Amniotic epithelial cell (primary cell): Measurements from ENCODE around the gene SDCCAG8.

Experiments used
- DNase-seq: peaks from one replicate; pipeline ENCODE4 v3.0.0-alpha.2; 2010; ENCODE audit warnings: low read depth

Gene SDCCAG8

DNA sequence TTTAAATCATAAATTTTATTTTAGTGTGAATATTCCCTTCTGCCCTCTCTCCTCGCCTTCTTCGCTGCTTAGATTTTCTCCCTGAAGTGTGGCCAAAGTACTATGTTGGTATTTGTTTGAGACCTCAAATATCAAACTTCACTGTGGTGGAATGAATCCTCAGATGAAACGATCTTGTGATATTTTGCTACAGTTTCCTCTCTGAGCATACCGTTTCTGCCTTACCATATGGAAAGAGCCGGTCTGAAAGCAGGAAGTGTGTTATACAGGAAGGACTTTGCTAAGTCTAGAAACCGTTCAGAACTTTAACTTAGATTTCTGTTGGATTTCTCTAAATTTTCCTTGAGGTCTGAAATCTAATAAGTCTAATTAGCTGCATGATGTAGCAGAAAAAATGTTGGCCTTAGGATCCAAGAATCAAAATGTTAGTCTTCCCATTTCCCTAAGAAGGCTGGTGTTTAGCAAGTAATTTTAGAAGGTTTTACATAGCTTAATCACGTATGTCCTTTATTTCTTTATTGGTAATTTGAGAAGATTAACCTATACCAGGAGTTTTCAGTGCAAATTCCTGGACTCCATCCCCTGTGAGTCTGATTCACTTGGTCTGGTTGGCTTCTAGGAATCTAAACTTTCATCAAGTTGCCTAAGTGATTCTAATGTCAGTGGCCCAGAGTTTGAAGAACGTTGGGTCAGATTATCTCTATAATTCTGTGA is 30.7 kb downstream of the SDCCAG8 start:
- DNase-seq = no peak

DNA sequence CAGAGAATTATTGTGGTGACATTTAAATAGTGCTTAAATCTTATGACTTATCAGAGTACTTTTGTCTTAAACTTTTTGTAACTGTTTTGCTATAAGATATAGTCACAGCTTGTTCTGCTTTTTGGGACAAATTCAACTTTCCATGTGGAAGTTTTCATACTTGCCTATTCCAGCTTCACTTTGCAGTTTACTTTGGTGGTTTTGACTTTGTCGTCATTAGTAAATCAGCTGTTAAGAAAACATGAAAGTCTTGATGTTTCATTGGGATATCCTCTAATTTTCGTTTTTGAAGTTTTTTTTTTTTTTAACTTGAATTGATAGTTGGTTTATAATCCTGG is 31.3 kb downstream of the SDCCAG8 start:
- no peak for DNase-seq

DNA sequence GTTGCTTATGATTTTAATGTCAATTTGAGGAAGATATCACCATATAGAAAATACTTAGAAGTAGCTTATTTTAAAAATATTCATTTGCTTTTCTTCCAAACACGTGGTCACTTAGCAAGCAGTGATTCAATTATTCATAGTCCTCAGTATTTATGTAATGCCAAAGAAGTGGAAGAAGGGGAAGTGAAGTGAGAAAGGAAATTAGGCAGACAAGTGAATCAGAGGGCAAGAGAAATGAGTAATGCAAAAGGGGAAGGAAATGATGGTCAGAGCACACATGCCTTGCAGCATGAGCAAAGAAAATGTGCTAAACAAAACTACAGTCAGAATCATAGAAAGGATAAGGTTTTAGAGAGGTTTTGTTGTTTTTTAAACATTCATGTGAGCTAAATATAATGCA is 31.8 kb downstream of the SDCCAG8 start:
- peak; percentile 84 for DNase-seq

DNA sequence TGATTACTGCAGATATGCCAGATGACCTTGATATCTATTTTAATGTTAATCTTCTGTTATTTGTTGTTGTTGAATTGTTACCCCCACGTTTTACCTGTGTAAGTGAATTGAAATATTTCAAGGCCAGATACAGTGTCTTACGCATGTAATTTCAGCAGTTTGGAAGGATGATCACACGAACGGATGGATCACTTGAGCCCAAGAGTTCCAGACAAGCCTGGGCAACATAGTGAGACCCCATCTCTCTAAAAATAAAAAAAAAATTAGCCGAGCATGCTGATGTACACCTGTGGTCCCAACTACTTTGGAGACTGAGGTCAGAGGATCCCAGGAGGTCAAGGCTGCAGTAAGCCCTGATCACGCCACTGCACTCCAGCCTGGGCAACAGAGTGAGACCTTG is 32.2 kb downstream of the SDCCAG8 start:
- no peak for DNase-seq

DNA sequence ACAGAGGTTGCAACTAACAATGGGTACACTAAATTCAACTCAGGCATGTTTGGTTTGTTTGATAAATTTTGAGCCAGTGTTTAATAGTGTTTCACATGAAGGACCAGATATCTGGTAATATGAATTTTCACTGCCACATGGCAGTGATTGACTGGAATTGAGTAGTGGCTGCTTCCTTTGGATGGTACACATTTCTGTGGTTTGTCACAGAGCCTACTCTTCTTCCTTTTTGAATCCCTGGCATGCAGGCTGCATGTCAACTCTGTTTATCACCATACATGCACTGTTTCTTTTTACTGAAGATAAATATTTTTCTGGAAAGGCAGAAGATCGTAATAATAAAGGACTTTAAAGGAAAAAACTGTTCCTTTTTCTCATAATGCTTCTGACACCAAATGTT is 35.5 kb downstream of the SDCCAG8 start:
- DNase-seq = no peak

DNA sequence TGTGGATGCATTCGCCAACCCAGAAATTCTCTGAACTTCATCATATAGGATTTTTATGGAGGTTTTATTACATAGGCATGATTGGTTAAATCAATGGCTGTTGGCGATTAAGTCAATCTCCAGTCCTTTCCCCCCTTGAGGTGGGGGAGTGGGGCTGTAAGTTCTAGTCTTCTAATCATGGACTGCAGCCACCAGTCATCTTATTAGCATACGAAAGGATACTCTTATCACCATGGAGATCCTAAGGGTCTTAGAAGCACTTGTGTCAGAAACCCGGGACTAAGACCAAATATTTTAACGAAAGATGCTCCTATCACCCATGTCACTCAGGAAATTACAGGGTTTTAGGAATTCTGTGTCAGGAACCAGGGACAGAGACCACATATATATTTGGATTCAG is 36.3 kb downstream of the SDCCAG8 start:
- DNase-seq = no peak

DNA sequence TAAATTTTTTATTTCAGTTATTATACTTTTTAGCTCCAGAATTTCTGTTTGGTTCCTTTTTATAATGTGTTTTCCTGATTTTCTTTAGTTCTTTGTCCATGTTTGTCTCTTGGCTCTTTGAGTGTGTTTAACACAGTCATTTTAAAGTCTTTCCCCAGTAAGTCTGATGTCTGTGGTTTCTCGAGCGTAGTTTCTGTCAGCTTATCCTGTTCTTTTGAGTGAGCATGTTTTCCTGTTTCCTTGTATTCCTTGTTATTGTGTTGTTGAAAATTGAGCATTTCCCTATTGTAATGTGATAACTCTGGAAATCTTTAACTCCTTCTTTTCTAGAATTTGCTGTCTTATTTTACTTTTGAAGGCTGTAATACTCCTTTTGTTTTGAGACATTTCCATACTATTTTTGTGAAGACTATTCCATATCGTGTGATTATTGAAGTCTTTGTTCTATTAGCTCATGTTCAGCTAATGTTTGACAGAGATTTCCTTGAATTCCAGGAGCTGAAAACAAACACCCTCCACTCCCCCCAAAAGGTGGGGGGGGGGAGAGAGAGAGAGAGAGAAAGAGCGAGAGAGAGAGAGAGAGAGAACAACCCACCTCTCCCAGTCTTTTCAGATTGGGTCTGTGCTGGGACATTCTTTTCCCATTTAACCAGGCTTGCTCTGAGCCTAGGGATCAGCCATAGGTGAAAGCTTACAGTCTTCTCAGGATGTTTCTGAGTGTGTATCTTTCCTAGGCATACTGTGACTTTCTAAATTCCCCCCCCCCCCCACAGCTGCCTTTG is 38.3 kb downstream of the SDCCAG8 start:
- peak; percentile 32 for DNase-seq

DNA sequence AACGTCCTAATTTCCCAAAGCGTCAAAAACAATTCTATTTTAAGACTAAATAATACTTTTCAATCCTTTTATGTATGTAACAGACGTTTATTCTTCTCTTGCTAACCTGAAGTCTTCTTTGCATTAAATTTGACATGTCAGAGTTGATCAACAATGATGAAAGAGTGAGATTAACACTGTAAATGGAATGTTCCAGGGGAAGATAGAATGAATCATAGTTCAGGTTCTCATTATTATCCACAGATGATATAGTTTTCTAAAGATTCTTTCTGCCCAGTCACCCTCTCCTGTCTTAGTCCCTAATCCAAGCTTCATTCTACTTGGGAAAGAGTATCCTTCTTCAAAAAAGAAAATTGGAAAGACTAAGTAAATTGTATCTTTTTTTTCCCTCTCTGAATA is 38.9 kb downstream of the SDCCAG8 start:
- DNase-seq = peak; percentile 87

DNA sequence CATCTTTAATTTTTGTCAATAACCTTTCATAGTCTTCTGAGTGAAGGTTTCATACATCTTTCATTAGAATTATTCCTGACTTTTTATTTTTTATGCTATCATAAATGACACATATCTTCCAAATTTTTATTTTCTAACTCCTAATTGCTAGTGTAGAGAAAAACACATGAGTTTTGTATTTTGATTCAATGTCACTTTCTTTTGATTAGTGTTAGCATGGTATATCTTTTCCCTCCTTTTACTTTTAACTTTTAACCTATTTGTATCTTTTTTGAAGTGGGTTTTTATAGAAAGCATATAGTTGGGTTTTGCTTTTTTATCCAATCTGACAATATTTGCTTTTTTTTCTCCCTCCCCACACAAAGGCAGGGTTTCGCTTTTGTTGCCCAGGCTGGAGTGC is 43.2 kb downstream of the SDCCAG8 start:
- no peak for DNase-seq

DNA sequence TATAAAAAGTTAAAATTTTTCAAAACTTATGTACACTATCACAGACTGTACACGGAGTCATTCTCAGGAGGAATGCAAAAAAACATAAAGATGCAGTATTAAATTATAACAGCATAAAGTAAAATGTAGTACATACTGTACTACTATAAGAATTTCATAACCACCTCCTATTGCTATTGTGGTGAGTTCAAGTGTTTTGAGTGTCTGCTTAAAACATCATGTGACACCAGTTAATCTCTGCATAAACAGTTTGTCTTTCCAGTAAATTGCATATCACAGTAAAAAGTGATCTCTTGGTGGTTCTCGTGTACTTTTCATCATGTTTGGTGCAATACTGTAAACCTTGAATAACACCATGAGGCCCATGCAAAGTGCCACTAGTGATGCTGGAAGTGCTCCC is 45.2 kb downstream of the SDCCAG8 start:
- peak; percentile 86 for DNase-seq

DNA sequence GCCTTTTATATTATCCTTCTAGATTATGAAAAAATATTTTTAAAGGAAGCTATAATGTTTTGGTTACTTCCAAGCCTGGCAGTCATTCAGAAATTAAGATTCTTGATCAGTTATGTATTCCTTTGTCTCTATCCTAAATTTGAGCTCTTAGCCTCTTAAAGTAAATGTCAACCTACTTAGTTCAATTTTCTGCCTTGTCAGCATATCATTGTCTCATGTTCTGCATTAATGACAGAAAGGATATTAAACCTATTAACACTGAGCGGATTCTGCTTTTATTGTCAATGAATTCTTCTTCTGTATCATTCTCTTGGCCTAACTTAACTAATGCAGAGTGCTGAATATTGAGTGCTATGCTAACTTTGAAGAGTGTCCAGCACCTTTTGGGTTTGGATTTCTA is 56.0 kb downstream of the SDCCAG8 start:
- no peak for DNase-seq

DNA sequence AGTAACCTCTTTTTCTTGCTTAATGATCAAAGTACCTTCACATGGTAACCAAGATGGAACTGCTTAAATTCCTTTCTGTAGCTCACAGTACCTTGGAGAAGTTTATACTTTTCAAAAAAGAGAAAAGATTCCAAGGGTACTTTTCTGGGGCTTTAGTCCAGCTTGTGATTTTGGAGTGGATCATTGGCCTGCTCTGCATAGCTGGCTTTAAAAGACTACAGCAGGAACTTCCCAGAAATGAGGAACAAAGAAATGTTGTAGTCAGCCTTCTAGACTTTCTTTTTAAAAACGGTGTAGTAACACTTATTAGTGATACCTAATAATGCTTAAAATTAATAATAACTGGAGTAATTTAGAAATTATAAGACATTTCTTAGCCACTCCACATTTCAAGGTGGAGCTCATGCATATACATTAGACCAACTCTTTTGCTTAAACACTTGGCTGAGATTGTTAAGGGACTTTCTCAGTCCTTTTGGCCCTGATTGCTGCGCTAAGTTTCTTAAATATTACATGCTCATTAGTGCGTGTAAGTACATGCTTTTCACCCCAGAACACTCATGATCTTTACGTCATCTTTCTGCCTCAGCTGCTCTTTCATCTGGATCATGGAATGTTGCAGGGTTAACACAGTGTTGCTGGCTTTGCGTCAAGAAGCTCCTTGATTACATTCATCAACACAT is 57.3 kb downstream of the SDCCAG8 start:
- no peak for DNase-seq

DNA sequence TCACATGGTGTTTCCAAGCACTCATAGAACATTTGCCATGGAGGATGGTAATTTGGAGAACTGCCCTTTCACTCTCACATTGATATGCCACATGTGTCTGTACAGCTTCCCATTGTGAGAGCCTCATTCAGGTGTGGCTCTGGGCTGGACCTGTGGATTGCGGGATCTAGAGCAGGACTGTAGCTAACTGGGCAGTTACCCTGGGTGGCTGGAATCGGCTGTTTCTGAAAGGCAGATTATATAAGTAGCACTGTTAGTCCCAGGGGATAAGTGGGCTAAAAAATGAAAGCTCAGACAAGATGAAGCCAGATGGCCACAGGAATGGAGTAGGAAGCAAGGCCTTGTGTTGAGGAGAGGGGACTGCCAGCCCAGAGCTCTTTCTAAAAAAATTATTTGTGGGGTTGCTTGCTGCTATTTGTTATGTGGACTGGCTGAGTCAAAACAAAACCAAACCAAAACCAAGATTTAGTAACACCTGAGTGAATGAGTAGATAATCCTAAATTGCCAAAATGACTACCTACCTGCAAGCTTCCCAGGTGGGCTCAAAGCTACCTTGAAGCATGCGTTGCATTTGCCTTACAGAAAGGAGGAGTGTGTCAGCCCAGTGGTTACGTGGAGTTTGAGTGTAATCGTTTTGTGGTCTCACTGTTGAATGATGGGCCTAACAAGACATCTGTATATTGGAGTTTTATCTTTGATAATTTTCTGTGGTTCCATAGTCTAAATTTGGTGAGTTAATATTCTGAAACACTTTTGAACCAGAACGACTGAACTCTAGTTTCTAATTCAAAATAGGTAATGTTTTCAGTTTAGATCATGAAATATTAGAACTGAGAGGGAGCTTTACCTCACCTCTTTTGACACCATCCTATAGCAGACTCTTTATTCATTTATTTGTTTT is 58.0 kb downstream of the SDCCAG8 start:
- DNase-seq = no peak

DNA sequence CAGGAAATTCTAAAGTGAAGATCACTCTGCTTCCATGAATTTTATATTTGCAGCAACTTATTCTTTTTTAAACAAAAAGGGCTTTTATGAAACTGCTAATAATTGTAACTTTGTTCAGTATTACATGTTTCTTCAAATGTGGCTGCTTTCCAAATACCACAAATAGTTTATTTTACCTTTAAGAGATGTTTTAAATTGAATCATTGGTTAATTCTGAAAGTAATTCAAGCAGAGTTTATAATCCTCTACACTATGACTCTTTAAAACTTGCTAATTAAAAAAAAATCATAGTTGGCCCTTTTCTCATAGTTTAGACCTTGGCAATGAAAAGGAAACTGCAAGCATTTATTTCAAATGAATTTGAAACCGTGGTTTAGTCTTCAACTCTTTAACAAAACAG is 59.6 kb downstream of the SDCCAG8 start:
- no peak for DNase-seq

DNA sequence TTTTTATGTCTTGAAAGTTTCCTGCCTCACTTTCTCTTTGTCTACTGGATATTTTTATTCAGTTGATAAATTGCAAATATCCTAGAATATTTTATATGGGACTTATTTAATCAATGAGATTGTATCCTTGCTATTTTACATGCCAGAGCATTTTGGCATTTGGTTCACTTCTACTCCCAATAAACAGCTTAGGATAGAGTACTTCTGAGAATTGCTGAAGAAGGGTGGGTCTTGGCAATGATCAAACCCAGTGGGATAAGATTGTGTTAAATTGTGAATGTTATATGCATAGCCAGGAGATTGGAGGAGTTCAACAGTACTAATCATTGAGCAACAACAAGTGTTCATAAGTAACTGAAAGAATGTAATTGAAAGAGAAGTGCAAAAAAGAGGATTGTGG is 60.1 kb downstream of the SDCCAG8 start:
- DNase-seq = no peak

DNA sequence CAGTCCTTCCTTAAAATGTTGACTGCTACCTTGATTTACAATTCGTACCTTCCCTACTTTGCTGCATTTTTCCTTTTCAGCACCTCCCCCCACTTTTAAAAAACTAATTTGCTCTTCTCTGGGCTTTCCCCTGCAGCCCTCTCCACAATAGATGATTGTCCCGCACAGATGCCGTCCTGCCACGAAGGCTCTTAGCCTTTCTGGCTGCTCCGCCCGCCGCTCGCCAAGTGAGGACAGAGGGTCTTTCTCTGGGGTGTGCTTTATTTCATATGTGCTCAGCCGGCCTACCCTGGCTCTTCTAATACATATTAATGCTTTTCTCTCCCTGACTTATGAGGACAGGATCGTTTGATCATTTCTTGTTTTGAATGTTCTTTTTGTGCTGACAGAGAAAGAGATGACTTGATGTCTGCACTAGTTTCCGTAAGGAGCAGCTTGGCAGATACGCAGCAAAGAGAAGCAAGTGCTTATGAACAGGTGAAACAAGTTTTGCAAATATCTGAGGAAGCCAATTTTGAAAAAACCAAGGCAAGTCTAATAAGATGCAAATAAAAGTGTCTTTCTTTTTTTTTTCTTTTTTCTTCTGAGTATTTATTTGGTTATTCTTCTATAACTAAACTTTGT is 60.6 kb downstream of the SDCCAG8 start:
- no peak for DNase-seq

DNA sequence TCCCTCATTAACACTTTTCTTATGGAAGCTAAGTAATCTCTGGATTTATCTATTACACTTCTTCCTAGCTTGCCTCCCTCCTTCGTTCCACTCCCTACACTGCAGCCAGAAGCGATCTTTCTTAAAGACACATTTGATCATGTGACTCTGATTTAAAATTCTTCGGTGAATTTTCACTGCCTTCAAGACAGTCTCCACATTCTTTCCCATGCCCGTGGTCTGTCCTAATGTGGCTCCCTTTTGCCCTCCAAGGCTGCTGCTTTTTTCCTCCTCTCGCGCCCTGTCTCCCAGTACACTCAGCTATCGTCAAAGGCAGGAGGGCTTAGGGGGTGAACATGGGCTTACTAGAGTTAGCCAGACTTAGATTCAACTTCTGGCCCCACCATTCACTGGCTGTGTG is 64.4 kb downstream of the SDCCAG8 start:
- peak; percentile 63 for DNase-seq

DNA sequence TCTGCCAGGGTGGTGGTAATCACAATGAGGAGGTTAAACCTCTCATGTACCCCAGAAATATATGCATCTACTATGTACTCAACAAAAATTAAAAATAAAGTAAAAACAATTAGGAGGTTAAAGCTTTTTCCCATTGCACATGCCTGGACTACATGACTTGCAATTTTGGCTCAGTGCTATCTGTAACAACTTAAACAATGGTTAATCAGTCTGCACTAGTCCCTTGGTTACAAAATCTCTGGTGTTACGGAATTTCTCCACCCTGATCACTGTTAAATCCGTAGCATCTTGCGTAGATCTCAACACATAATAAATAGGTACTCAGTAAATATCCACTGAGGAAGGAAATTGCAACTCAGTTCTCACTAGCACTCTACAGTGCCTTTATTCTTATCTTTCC is 66.5 kb downstream of the SDCCAG8 start:
- no peak for DNase-seq

DNA sequence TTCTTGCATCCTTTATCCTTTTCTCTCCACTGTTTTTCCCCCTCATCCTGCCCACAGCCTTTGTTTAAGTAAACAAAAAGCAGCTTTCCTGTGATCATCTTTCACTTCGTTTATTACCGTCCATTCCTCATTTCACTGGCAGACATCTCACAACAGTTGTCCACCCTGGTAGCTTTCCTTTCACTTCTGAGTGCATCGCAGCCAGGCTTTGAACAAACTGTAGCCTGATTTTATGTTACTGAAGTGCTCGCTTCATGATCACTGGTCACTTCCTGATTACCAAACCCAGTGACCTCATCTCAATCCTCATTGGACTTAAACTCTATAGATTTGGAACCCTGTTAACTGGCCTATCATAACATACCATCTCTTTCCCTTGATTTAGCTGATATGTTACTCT is 67.7 kb downstream of the SDCCAG8 start:
- no peak for DNase-seq

DNA sequence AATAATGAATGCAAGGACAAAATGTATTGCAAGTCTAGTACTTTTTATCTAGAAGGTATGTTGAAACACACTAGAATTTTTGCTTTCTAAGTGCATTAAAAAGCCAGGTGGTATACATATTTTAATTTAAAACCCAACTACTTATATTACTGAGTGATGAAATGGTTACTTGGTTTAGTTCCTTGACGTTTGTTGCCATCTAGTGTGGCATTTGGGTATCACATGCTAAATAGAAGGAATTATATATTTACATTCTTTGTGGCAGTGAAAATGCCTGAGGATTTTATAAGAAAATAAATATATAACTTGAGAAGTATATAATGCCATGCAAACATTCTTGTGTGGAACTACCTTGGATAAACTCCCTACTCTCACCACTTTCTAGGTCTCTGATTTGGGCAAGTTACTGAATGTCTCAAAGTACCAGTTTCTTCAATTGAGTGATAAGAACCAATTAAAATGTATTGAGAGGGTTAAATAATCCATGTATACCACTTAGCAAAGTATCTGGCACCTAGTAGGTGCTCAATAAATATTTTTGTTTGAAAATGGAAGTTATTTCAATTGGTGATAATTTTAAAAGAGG is 69.6 kb downstream of the SDCCAG8 start:
- peak; percentile 61 for DNase-seq

DNA sequence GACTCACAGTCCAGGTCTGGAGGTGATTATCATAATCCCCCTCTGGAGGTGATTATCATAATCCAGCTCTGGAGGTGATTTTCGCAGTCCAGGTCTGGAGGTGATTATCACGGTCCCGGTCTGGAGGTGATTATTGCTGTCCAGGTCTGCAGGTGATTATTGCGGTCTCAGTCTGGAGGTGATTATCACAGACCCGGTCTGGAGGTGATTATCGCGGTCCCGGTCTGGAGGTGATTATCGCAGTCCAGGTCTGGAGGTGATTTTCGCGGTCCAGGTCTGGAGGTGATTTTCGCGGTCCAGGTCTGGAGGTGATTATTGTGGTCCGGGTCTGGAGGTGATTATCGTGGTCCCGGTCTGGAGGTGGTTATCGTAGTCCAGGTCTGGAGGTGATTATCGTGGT is 76.6 kb downstream of the SDCCAG8 start:
- no peak for DNase-seq
